Thoracic aorta (tissue), 2 donors: ENCODE measurements around the gene COPS4. TPM values are rescaled to one million over a fixed set of nuclear protein-coding genes. Genes with fewer than 3 reads are reported as not detected.
"Not testable (repeated sequence)": the region's sequence is repeated elsewhere in the genome, so short reads cannot be mapped to it uniquely, and the experiment has no call there.

Experiments used
- ATAC-seq: fragments of 150-250 bp; one replicate; pipeline ENCODE4 v1.8.0; 2017; ENCODE audit warnings: low read depth; ENCODE audit not compliant: insufficient number of reproducible peaks, low FRiP score
- DNase-seq: peaks from one replicate; pipeline ENCODE4 v3.0.0-alpha.2; 2020; ENCODE audit warnings: low spot score
- H3K27ac ChIP-seq, 2 donors: fragments of 200-600 bp; sonication (generic); 1 replicate in 1 of 2; 2 replicates in 1 of 2; pipeline ENCODE4 v1.5.1; 2016; ENCODE audit warnings: mild to moderate bottlenecking in 2 of 2, moderate library complexity in 2 of 2
- H3K27me3 ChIP-seq: fragments of 200-600 bp; sonication (generic); replicated peaks from 2 replicates; pipeline ENCODE4 v1.6.0; 2016; ENCODE audit warnings: mild to moderate bottlenecking; ENCODE audit not compliant: insufficient read depth
- H3K36me3 ChIP-seq: fragments of 200-600 bp; sonication (generic); one replicate; pipeline ENCODE4 v1.5.1; 2016
- H3K4me1 ChIP-seq, 2 donors: fragments of 200-600 bp; sonication (generic); 1 replicate in 1 of 2; 2 replicates in 1 of 2; pipeline versions ENCODE4 v1.5.1 to v1.6.0; 2016; ENCODE audit warnings: low read depth in 2 of 2, mild to moderate bottlenecking in 1 of 2; ENCODE audit not compliant: control insufficient read depth in 1 of 2
- H3K4me3 ChIP-seq: fragments of 200-600 bp; sonication (generic); 2 replicates; pipeline ENCODE4 v1.5.1; 2016; ENCODE audit warnings: mild to moderate bottlenecking
- H3K9me3 ChIP-seq: fragments of 200-600 bp; sonication (generic); 2 replicates; pipeline ENCODE4 v1.5.1; 2016
- CTCF ChIP-seq: fragments of 200-600 bp; sonication (generic); IDR thresholded peaks from one replicate; pipeline ENCODE4 v1.5.1; 2019; ENCODE audit warnings: antibody characterized with exemption
- total RNA-seq, 2 donors: library from RNA; depleted of rRNA; stranded (reverse); fragments of >200 nt; gene quantifications; one replicate each; pipeline versions ENCODE4 v1.1.0 to v1.2.3, GENCODE V29; 2016

Gene COPS4
- total RNA-seq, 2 donors from 2014 or later = 40.3 to 70.7 TPM

GRCh38 chr4:83013902-83014301 is 21.1 kb upstream of the COPS4 start:
- H3K4me3 ChIP-seq = peak overlapping the region; percentile 97
- H3K27me3 ChIP-seq = no peaks in the 10 kb centered on the region
- no peaks in the 10 kb centered on the region for H3K36me3 ChIP-seq
- H3K27ac ChIP-seq = peak overlapping the region in 1 of 2 donors; percentile 72
- no peaks in the 10 kb centered on the region for H3K9me3 ChIP-seq
- no peak for TF ChIP-seq CTCF
- DNase-seq (no peak), ATAC-seq (no peak)
- peaks cover 21 to 25% of the 10 kb centered on the region in 2 donors for H3K4me1 ChIP-seq

GRCh38 chr4:83019794-83020494 is 15.0 kb upstream of the COPS4 start:
- no peaks in the 10 kb centered on the region for H3K4me1 ChIP-seq
- TF ChIP-seq CTCF = no peak
- no peak overlapping the region for H3K4me3 ChIP-seq
- H3K36me3 ChIP-seq = no peaks in the 10 kb centered on the region
- DNase-seq = no peak
- ATAC-seq = no peak
- no peaks in the 10 kb centered on the region for H3K9me3 ChIP-seq
- H3K27me3 ChIP-seq = no peaks in the 10 kb centered on the region
- H3K27ac ChIP-seq = no peak overlapping the region

GRCh38 chr4:83022724-83023450 is 12.1 kb upstream of the COPS4 start:
- H3K27me3 ChIP-seq = no peaks in the 10 kb centered on the region
- ATAC-seq (no peak), DNase-seq (no peak)
- H3K4me3 ChIP-seq = no peak overlapping the region
- H3K9me3 ChIP-seq = no peaks in the 10 kb centered on the region
- no peaks in the 10 kb centered on the region for H3K36me3 ChIP-seq
- H3K27ac ChIP-seq = no peak overlapping the region
- TF ChIP-seq CTCF = no peak
- H3K4me1 ChIP-seq = no peaks in the 10 kb centered on the region

DNA sequence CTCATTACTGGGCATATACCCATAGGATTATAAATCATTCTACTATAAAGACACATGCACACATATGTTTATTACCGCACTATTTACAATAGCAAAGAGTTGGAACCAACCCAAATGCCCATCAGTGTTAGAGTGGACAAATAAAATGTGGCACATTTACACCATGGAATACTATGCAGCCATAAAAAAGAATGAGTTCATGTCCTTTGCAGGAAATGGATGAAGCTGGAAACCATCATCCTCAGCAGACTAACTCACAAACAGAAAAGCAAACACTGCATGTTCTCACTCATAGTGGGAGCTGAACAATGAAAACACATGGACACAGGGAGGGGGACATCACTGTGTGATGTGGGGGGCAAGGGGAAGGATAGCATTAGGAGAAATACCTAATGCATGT is 11.4 kb upstream of the COPS4 start:
- H3K9me3 ChIP-seq, H3K36me3 ChIP-seq, DNase-seq, H3K4me1 ChIP-seq, ATAC-seq, H3K27ac ChIP-seq, H3K4me3 ChIP-seq, H3K27me3 ChIP-seq: not testable (repeated sequence)

GRCh38 chr4:83024233-83024632 is 10.8 kb upstream of the COPS4 start:
- TF ChIP-seq CTCF = no peak
- Histone ChIP-seq H3K36me3 (no peaks in the 10 kb centered on the region), H3K27ac (no peak overlapping the region), H3K9me3 (no peaks in the 10 kb centered on the region), H3K27me3 (no peaks in the 10 kb centered on the region), H3K4me1 (no peaks in the 10 kb centered on the region), H3K4me3 (no peak overlapping the region)
- ATAC-seq = no peak
- DNase-seq = no peak
